GM12891 (cell line): ENCODE measurements around the gene ICAM4. TPM values are rescaled to one million over a fixed set of nuclear protein-coding genes. Genes with fewer than 3 reads are reported as not detected.
A peak's percentile ranks its signal among the peaks of the same experiment; 100 is the strongest.
"Not testable (repeated sequence)": the region's sequence is repeated elsewhere in the genome, so short reads cannot be mapped to it uniquely, and the experiment has no call there.

Experiments
- DNase-seq: peaks from one replicate; pipeline ENCODE4 v3.0.0; 2011; ENCODE audit warnings: low spot score; ENCODE audit not compliant: insufficient read length
- FAIRE-seq: peaks from 2 replicates; lab custom pipeline; 2011; peaks lifted over from hg19 to GRCh38; lab: Jason Lieb, UNC
- PAX5 ChIP-seq: IDR thresholded peaks from 2 replicates; pipeline ENCODE4 v1.6.1; 2011; ENCODE audit warnings: low read length, moderate library complexity, mild to moderate bottlenecking; ENCODE audit not compliant: insufficient read depth, severe bottlenecking
- POLR2A ChIP-seq: IDR thresholded peaks from 2 replicates; pipeline ENCODE4 v1.6.1; 2011; ENCODE audit warnings: low read depth, low read length, control low read depth
- POLR2AphosphoS5 ChIP-seq: IDR thresholded peaks from 2 replicates; pipeline ENCODE4 v1.6.1; 2011; ENCODE audit warnings: low read depth, low read length, control low read depth
- POU2F2 ChIP-seq: IDR thresholded peaks from 2 replicates; pipeline ENCODE4 v1.6.1; 2011; ENCODE audit warnings: low read depth, mild to moderate bottlenecking, control low read depth, low read length, moderate library complexity
- SPI1 ChIP-seq: IDR thresholded peaks from 2 replicates; pipeline ENCODE4 v1.6.1; 2011; ENCODE audit warnings: low read depth, low read length, control low read depth
- TAF1 ChIP-seq: IDR thresholded peaks from 2 replicates; pipeline ENCODE4 v1.6.1; 2011; ENCODE audit warnings: low read depth, low read length, control low read depth
- polyA plus RNA-seq: library from polyadenylated mRNA; unstranded; fragments of >200 nt; gene quantifications from one replicate; pipeline ENCODE4 v1.2.1, GENCODE V29; 2012; ENCODE audit warnings: low read depth, missing spikeins, inconsistent platforms; ENCODE audit not compliant: missing spikeins

ICAM4 gene, protein sequence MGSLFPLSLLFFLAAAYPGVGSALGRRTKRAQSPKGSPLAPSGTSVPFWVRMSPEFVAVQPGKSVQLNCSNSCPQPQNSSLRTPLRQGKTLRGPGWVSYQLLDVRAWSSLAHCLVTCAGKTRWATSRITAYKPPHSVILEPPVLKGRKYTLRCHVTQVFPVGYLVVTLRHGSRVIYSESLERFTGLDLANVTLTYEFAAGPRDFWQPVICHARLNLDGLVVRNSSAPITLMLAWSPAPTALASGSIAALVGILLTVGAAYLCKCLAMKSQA
- 0.77 TPM for polyA plus RNA-seq

- TF ChIP-seq SPI1 (no peak), POLR2AphosphoS5 (no peak), PAX5 (no peak), TAF1 (no peak), POLR2A (no peak), POU2F2 (0 out of 2 replicates have a peak, but pooled peaks have one; percentile 6)
- no peak for DNase-seq
- FAIRE-seq = peak; percentile 56
Observed at GRCh38 chr19:10286803-10287737, at the start of gene ICAM4. ICAM4 (plus strand) TSS chr19:10286955; CDS start chr19:10287013, 58 bp downstream.

- no peak for FAIRE-seq
- DNase-seq = no peak
Observed at GRCh38 chr19:10237702-10238101, 49.1 kb upstream of the ICAM4 start.

DNA sequence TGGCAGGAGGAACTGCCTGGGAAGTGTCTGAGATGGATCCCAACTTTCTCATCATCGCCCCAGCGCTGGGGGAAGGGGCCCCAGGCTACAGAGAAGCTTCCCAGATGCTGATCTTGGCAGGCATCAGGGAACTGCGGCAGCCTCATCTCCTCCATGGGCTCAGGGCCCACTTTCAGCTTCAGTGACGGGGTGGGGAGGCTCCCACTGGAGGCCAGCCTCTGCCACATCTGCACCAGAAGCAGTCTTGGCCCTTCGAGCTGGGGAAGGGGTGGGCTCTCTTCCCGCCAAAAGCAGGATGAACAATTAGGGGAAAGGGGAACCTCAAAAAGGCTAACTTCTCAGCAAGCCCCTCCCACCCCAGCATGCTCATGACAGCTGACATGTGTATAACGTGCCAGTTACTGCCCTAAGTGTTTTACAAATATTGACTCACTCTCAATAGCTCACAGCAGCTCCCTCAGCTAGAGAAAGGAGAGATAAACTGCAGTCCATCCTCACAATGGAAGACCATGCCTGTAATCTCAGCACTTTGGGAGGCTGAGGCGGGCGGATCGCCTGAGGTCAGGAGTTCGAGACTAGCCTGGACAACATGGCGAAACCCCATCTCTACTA is 48.5 kb upstream of the ICAM4 start:
- DNase-seq (no peak), FAIRE-seq (peak; percentile 67)
- no peak for TF ChIP-seq POLR2A
- no peak for TF ChIP-seq POLR2AphosphoS5
- TF ChIP-seq POU2F2 = no peak
- no peak for TF ChIP-seq SPI1
- TF ChIP-seq TAF1 = no peak

More at GRCh38 chr19:10237702-10238101, 49.1 kb upstream of the ICAM4 start:
- TF ChIP-seq TAF1 (no peak), POLR2AphosphoS5 (no peak), PAX5 (no peak), SPI1 (no peak), POLR2A (no peak), POU2F2 (no peak)

DNA sequence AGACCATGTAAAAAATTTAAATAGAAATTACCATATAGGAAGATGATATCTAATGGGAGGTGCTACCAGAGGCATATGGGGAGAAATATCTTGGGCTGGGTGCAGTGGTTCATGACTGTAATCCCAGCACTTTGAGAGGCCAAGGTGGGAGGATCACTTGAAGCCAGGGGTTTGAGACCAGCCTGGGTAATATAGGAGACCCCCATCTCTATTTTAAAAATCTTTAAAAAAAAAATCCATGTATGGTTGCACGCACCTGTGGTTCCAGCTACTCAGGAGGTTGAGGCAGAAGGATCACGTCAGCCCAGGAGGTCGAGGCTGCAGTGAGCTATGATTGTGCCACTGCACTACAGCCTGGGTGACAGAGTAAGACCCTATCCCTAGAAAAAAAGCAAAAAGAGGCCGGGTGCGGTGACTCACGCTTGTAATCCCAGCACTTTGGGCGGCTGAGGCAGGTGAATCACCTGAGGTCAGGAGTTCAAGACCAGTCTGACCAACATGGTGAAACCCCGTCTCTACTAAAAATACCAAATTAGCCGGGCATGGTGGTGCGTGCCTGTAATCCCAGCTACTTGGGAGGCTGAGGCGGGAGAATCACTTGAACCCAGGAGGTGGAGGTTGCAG is 44.8 kb upstream of the ICAM4 start:
- not testable (repeated sequence) for DNase-seq, FAIRE-seq

DNA sequence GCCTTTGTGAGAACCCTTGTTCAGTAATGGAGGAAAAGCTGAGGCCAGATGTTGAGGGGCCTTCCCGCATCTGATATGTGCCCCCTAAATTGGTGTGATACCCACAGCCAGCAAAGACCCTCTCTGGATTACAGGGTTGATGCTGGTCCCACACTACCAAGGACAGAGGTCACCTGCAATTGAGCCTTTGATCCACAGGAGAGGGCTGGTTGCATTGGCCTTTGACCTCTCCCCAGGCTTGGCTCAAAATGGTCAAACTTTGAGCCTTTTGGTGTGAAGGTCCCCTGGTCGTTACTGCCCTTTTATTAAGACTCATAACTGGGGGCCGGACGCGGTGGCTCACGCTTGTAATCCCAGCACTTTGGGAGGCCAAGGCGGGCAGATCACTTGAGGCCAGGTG is 43.1 kb upstream of the ICAM4 start:
- no peak for DNase-seq
- no peak for TF ChIP-seq PAX5
- no peak for TF ChIP-seq POLR2AphosphoS5
- no peak for TF ChIP-seq TAF1
- no peak for TF ChIP-seq SPI1
- TF ChIP-seq POLR2A = no peak
- no peak for TF ChIP-seq POU2F2

DNA sequence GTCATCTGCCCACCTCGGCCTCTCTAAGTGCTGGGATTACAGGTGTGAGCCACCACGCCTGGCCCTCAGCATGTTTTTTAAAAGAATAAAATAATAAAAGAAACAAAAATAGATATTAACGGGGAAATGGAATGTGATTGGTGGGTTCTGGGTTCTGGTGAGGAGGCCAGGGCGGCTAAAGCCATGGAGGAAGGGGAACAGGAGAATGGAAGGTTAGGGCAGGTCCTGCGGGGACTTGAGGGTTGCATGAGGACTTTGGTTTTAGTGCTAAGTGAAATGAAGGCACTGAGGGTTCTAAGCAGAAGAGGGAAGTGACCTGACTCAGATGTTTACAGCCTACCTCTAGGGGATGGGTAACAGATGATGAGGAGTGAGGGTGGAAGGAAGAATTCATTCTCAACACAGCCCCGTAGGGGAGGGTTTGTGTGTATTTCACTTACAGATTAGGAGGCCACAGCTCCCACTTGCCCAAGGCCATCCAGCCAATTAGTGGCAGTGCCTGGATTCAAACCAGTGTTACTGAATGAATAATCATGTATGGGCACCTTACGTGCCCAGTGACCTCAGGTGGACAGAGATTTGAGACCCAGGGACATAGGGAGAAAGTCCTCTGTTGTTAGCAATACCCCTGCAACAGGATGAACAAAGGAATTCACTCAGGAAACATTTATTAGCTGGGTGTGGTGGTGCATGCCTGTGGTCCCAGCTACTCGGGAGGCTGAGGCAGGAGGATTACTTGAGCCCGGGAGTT is 41.4 kb upstream of the ICAM4 start:
- FAIRE-seq = peak; percentile 95
- no peak for DNase-seq
- TF ChIP-seq TAF1 (no peak), SPI1 (peak; percentile 88)

More for the DNA sequence above, 43.1 kb upstream of the ICAM4 start:
- no peak for FAIRE-seq

DNA sequence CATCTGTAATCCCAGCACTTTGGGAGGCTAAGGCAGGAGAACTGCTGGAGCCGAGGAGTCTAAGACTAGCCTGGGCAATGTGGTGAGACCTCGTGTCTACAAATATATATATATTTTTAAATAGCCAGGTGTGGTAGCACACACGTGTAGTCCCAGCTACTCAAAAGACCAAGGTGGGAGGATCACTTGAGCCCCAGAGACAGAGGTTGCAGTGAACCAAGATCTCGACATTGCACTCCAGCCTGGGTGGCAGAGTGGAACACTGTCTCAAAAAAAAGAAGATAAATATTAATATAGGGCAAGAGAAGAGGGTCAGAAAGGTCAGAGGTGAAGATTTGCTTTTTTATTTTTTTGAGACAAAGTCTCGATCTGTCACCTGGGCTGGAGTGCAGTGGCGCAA is 40.2 kb upstream of the ICAM4 start:
- no peak for DNase-seq
- no peak for FAIRE-seq
- no peak for TF ChIP-seq TAF1
- TF ChIP-seq POLR2A = no peak
- TF ChIP-seq POU2F2 = no peak
- no peak for TF ChIP-seq POLR2AphosphoS5

- TF ChIP-seq POLR2AphosphoS5 = peak; percentile 64; the same call in 1 of the 2 replicates
- TF ChIP-seq SPI1 = no peak
- peak; percentile 66 for TF ChIP-seq TAF1
- peak; percentile 75; the same call in 1 of the 2 replicates for TF ChIP-seq POLR2A
- no peak for TF ChIP-seq PAX5
- peak; percentile 36; the same call in 1 of the 2 replicates for TF ChIP-seq POU2F2
- FAIRE-seq (peak; percentile 97), DNase-seq (peak; percentile 86)
Observed at GRCh38 chr19:10251792-10252694, 34.7 kb upstream of the ICAM4 start, which contains the start of gene MRPL4. MRPL4 (plus strand) TSS chr19:10252214; CDS start chr19:10252254, 40 bp downstream.
